NT2/D1 (cell line): Measurements from ENCODE around the gene ERBB4.

Source experiments
- DNase-seq: peaks from one replicate; pipeline ENCODE4 v3.0.0-alpha.2; 2011; ENCODE audit warnings: low read depth, low spot score
- H3K27me3 ChIP-seq: 2 replicates; pipeline ENCODE4 v1.6.0; 2011; ENCODE audit warnings: mild to moderate bottlenecking; ENCODE audit not compliant: insufficient read length, insufficient read depth
- H3K36me3 ChIP-seq: 2 replicates; pipeline ENCODE4 v1.6.1; 2011; ENCODE audit warnings: mild to moderate bottlenecking, low read length, mixed read lengths; ENCODE audit not compliant: insufficient read depth, insufficient read length
- H3K4me1 ChIP-seq: 2 replicates; pipeline ENCODE4 v1.5.1; 2011; ENCODE audit not compliant: insufficient read depth, insufficient read length
- H3K4me3 ChIP-seq: 2 replicates; pipeline ENCODE4 v1.5.1; 2011; ENCODE audit warnings: low read depth; ENCODE audit not compliant: insufficient read length
- H3K9ac ChIP-seq: 2 replicates; pipeline ENCODE4 v1.6.0; 2011; ENCODE audit warnings: low read depth; ENCODE audit not compliant: insufficient read length
- H3K9me3 ChIP-seq: 2 replicates; pipeline ENCODE4 v1.5.1; 2011; ENCODE audit warnings: mild to moderate bottlenecking, low read length; ENCODE audit not compliant: insufficient read depth
- SUZ12 ChIP-seq: IDR thresholded peaks from 2 replicates; pipeline ENCODE4 v1.6.1; 2011; ENCODE audit not compliant: insufficient read length, insufficient read depth; ENCODE audit errors: extremely low read depth
- YY1 ChIP-seq: IDR thresholded peaks from 2 replicates; pipeline ENCODE4 v1.6.1; 2011; ENCODE audit not compliant: insufficient read length, insufficient read depth
- ZNF274 ChIP-seq: IDR thresholded peaks from 2 replicates; pipeline ENCODE4 v1.6.1; 2011; ENCODE audit warnings: mild to moderate bottlenecking, low read depth, low read length

The ERBB4 gene

DNA sequence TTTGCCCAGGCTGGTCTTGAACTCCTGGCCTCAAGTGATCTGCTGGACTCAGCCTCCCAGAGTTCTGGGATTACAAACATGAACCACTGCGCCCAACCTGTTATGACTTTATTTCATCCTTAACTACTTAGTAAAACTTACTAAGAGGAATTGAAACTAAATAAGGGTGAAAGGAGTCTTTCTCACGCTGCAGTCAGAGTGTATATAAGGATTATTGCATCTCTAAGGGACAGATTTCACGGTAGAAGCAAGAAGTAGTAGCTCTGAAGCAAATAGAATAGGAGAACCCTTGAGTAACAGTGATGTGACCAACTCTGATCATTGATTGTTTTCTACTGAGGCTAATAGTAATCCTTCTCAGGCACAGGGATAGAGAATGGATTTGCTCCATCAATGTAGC lies 1022.1 kb downstream of the ERBB4 start:
- H3K36me3 ChIP-seq = no peaks in the 10 kb centered on the region
- DNase-seq = no peak
- no peaks in the 10 kb centered on the region for H3K9me3 ChIP-seq
- no peak overlapping the region for H3K9ac ChIP-seq
- no peaks in the 10 kb centered on the region for H3K4me1 ChIP-seq
- TF ChIP-seq SUZ12 (no peak), YY1 (no peak), ZNF274 (no peak)
- H3K4me3 ChIP-seq = no peak overlapping the region
- H3K27me3 ChIP-seq = no peaks in the 10 kb centered on the region

DNA sequence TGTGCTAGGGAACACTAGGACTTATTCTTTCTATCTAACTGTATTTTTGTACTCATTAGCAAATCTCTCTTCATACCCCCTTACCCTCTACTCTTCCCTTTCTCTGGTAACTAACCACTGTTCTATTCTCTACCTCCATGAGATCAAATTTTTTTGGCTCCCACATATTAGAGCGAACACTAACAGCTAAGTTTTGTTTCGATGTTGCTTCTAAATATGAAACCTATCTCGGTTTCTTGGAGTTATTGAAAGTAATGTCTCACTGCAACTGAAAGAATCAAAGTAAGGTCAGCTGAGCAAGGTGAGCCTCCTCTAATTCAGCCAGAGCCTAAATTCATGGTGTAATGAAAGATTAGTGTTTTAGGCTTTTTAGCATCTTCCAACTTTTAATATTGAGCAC lies 1024.6 kb downstream of the ERBB4 start:
- Histone ChIP-seq H3K9me3 (no peaks in the 10 kb centered on the region), H3K4me1 (no peaks in the 10 kb centered on the region), H3K9ac (no peak overlapping the region), H3K36me3 (no peaks in the 10 kb centered on the region), H3K4me3 (no peak overlapping the region), H3K27me3 (no peaks in the 10 kb centered on the region)
- no peak for DNase-seq
- TF ChIP-seq YY1 = no peak
- TF ChIP-seq ZNF274 = no peak
- TF ChIP-seq SUZ12 = no peak

DNA sequence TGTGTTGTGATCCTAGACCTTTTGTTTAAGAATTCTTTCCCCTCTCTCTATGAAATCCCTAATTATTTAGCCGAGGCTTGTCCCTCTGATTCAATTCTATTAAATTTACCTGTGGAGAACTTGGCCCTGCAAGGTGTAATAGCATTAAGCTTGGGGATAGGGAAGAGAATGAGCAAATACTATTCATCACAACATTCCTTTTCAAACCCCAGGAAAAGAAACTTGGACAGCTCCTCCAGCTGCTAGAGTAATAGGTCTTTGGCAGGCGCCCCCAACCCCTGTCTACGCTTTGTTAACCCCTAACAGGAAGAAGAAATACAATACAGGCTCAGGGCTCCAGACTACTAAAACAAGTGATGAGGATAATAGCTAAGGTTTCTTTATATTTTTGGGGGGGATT lies 1025.2 kb downstream of the ERBB4 start:
- no peaks in the 10 kb centered on the region for H3K36me3 ChIP-seq
- H3K9me3 ChIP-seq = no peaks in the 10 kb centered on the region
- no peak overlapping the region for H3K9ac ChIP-seq
- no peaks in the 10 kb centered on the region for H3K4me1 ChIP-seq
- no peak overlapping the region for H3K4me3 ChIP-seq
- no peak for DNase-seq
- no peak for TF ChIP-seq YY1
- TF ChIP-seq SUZ12 = no peak
- TF ChIP-seq ZNF274 = no peak
- no peaks in the 10 kb centered on the region for H3K27me3 ChIP-seq

DNA sequence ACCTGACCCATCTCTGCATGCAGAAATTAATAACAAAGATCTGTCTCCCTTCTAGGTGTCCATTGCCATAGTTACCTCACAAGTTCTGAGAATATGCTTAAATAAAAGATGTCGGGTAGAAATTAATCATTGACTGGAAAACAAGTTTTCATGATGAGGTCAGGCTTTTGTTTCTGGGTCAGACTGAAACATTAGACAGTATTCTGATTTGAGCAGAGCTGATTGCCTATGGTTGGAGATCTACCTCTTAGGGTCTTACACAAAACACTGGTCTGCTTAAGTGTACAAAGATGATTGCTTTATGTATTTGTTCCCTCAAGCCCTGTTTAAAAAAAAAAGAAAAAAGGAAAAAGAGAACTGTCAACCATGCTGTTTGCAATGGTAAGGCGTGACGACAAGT lies 1025.8 kb downstream of the ERBB4 start:
- Histone ChIP-seq H3K4me3 (no peak overlapping the region), H3K9me3 (no peaks in the 10 kb centered on the region), H3K36me3 (no peaks in the 10 kb centered on the region), H3K4me1 (no peaks in the 10 kb centered on the region), H3K27me3 (no peaks in the 10 kb centered on the region), H3K9ac (no peak overlapping the region)
- no peak for DNase-seq
- TF ChIP-seq SUZ12 (no peak), ZNF274 (no peak), YY1 (no peak)

DNA sequence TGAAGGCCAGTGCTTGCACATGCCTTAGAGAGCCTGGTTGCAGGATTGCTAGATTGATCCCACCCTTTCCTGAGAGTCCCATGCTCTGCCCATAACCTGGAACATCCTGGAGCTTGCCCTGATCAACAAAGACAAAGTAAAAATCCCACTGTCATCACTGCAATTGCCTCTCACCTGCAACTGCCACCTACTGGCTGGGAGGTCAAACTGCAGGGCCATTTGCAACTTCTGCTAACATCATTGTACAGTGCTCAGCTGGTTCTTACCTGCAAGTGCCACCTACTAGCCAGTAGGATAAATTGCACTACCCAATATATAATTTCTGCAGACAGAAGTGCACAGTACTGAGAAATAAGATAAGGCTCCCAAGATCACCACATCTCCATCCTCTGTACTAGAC lies 1034.7 kb downstream of the ERBB4 start:
- Histone ChIP-seq H3K27me3 (no peaks in the 10 kb centered on the region), H3K4me3 (no peak overlapping the region)
- DNase-seq = no peak

DNA sequence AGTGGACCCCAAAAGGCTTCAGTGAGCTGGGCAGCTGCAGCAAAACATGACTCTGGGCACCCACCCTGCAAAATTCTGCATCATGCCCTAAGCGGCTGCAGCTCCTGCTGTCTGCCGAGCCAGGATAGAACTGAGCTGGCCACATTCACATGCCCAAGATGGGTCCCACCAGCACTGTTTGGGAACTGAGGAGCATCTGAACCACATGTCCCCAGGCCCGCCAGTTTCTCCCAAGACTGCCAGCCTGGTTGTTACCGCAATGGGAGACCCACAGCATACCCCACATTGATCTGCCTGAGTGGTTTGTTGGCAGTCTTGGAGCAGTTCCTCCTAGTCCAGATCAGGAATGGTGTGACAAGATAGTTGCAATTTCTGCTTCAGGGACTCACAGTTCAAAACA lies 1035.4 kb downstream of the ERBB4 start:
- Histone ChIP-seq H3K9me3 (peaks cover 14% of the 10 kb centered on the region; the same call in 1 of the 2 replicates), H3K4me3 (no peak overlapping the region), H3K36me3 (no peaks in the 10 kb centered on the region), H3K9ac (no peak overlapping the region), H3K4me1 (no peaks in the 10 kb centered on the region), H3K27me3 (no peaks in the 10 kb centered on the region)
- DNase-seq = no peak
- TF ChIP-seq SUZ12 (no peak), YY1 (no peak), ZNF274 (no peak)

More for the DNA sequence above, 1034.7 kb downstream of the ERBB4 start:
- no peaks in the 10 kb centered on the region for H3K36me3 ChIP-seq
- no peaks in the 10 kb centered on the region for H3K4me1 ChIP-seq
- no peak for TF ChIP-seq ZNF274
- no peak for TF ChIP-seq YY1
- TF ChIP-seq SUZ12 = no peak
- peaks cover 14% of the 10 kb centered on the region; the same call in 1 of the 2 replicates for H3K9me3 ChIP-seq
- no peak overlapping the region for H3K9ac ChIP-seq

DNA sequence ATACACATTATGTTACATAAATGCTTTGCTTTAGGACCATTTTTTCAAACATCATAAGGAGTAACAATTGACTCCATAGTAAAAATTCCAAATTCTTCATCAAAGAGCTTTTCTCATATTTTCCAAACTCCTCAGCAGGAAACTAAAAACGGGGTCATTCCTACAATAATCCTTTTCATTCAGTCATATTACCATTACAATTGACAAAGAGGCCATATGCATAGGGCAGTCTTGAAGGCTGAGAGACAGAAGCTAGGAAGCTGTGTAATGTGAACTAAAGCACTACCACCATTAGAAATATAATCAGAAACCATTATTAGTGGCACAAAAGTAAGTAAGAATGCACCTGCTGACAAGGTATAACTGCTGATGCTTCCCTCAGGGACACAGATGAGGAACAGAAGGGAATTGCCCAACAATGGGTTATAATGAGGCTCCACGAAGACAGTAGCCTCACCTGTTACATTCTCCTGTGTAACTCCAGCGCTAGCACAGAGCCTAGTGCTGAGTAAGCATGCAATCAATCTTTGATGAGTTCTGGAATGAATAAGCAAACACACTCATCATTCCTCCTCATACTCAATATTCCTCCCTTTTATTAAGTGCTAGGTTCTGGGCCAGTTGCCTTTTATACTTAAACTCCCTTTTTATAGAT lies 1039.9 kb downstream of the ERBB4 start:
- no peak overlapping the region for H3K4me3 ChIP-seq
- H3K27me3 ChIP-seq = no peaks in the 10 kb centered on the region
- peaks cover 5% of the 10 kb centered on the region; the same call in 1 of the 2 replicates for H3K9me3 ChIP-seq
- H3K36me3 ChIP-seq = no peaks in the 10 kb centered on the region
- no peaks in the 10 kb centered on the region for H3K4me1 ChIP-seq
- TF ChIP-seq SUZ12 = no peak
- no peak for TF ChIP-seq ZNF274
- no peak for TF ChIP-seq YY1
- no peak for DNase-seq
- H3K9ac ChIP-seq = no peak overlapping the region

DNA sequence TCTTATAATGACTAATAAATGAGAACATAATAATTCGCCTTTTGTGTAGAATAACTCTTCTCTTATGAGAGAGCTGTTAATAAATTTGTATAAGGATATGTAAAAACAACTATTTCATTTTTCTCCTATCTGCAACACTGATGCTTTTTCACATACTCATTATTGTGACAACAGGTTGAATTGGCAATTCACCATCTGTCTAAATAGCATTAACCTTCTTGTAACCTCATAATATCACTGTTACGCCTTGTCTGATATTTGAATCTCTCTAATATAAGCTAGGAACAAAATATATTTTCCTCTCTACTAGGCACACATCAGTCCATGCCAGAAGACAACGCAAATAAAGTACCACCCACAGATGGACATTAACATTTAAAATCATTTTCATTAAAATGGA lies 1043.3 kb downstream of the ERBB4 start:
- no peak for DNase-seq
- Histone ChIP-seq H3K27me3 (no peaks in the 10 kb centered on the region), H3K4me3 (no peak overlapping the region), H3K9me3 (no peaks in the 10 kb centered on the region), H3K4me1 (no peaks in the 10 kb centered on the region), H3K36me3 (no peaks in the 10 kb centered on the region), H3K9ac (no peak overlapping the region)
- TF ChIP-seq ZNF274 (no peak), YY1 (no peak), SUZ12 (no peak)
